ENCODE results near the gene NRDC. TPM values are rescaled to one million over a fixed set of nuclear protein-coding genes. Genes with fewer than 3 reads are reported as not detected.

NRDC gene
- total and polyA plus RNA-seq, 9 of the 15 experiments (the other 6 are each of a cell fraction or from before 2014, with no cell fraction given), result 102 to 371 (median 201) TPM

GRCh38 chr1:51750729-51751128 is 127.8 kb downstream of the NRDC start:
- intact Hi-C loops (cut with micrococcal nuclease), result loop anchor here (2.0 to 5.0 kb wide), 2 partner anchors 16 to 123 kb away; no protein-coding TSS in a partner anchor
- no peak overlapping the region for H3K4me3 ChIP-seq
- H3K4me1 ChIP-seq (replicated peaks in 1 of 2; ENCODE audit: control insufficient read depth in 2 of 2, insufficient read depth in 2 of 2, low read length in 2 of 2), result peaks cover 21 to 34% of the 10 kb centered on the region in 2 experiments; a peak in 3 of 5 replicates
- 100% methylated on average over 1 of the region's 1 CpG for WGBS (ENCODE audit: insufficient coverage, low coverage, missing lambda C conversion rate)
- CTCF ChIA-PET (ENCODE audit: low intra/inter-chr PET ratio), result no interaction called here
- H3K27me3 ChIP-seq (ENCODE audit: control insufficient read depth in 2 of 2, insufficient read depth in 2 of 2, low read length in 2 of 2), result no peaks in the 10 kb centered on the region
- H3K9me1 ChIP-seq (ENCODE audit: control insufficient read depth, insufficient read depth, low read length), result no peaks in the 10 kb centered on the region
- no peaks in the 10 kb centered on the region; the same call in 1 of the 2 replicates for H3K9me3 ChIP-seq (replicated peaks; ENCODE audit: control insufficient read depth, insufficient read depth, low read depth, low read length)
- 0 out of 2 replicates have a peak, but pooled peaks have one; percentile 16 for TF ChIP-seq NFRKB (IDR thresholded peaks at IDR 0.05; ENCODE audit: low read depth)
- no peak for TF ChIP-seq NUFIP1 (IDR thresholded peaks at IDR 0.05; ENCODE audit: partially characterized antibody)
- DNase-seq (ENCODE audit: extremely low read depth in 1 of 4, low spot score in 3 of 4) (no peak), FAIRE-seq (no peak), ATAC-seq (no peak)
- peaks cover 74% of the 10 kb centered on the region for H3K36me3 ChIP-seq (ENCODE audit: control insufficient read depth, insufficient read depth, low read length)
- peak overlapping the region; percentile 72 for H3K27ac ChIP-seq (ENCODE audit: extremely low read depth, low read depth, low read length)
- no peak overlapping the region for H3K9ac ChIP-seq (ENCODE audit: insufficient read depth in 1 of 2, low read depth in 2 of 2, low read length in 2 of 2)
- BruUV-seq (replicated peaks), result no TSS peak
- no peak overlapping the region for H3K4me2 ChIP-seq (ENCODE audit: insufficient read depth, low read length)
- peaks cover 19% of the 10 kb centered on the region for H3K79me2 ChIP-seq (ENCODE audit: control insufficient read depth, insufficient read depth, low read length)
- POLR2A ChIA-PET, result interaction anchor here (1.3 to 6.8 kb wide), 5 partner anchors 11 to 21 kb away, joined by 4 to 44 read pairs (median 24); no protein-coding TSS in a partner anchor
- no peak overlapping the region for H2AFZ ChIP-seq (ENCODE audit: low read depth, low read length)
- H4K20me1 ChIP-seq (replicated peaks; ENCODE audit: control insufficient read depth, insufficient read depth, low read length), result no peaks in the 10 kb centered on the region
- in situ Hi-C loops (cut with MboI), result no loop called here

- peaks cover 21 to 35% of the 10 kb centered on the region in 2 experiments; a peak in 3 of 5 replicates for H3K4me1 ChIP-seq (replicated peaks in 1 of 2; ENCODE audit: control insufficient read depth in 2 of 2, insufficient read depth in 2 of 2, low read length in 2 of 2)
- peaks cover 22% of the 10 kb centered on the region for H3K79me2 ChIP-seq (ENCODE audit: control insufficient read depth, insufficient read depth, low read length)
- WGBS (ENCODE audit: insufficient coverage, low coverage, missing lambda C conversion rate), result 21% methylated on average over 3 of the region's 3 CpGs
- H3K36me3 ChIP-seq (ENCODE audit: control insufficient read depth, insufficient read depth, low read length), result peaks cover 71% of the 10 kb centered on the region
- DNase-seq (ENCODE audit: extremely low read depth in 1 of 4, low spot score in 3 of 4) (peak in 3 of 4 experiments; percentile 32 to 79 (median 55)), ATAC-seq (peak; percentile 70), FAIRE-seq (peak; percentile 55)
- ChIA-PET POLR2A (interaction anchor here (0.7 to 6.8 kb wide), 7 partner anchors 9 to 21 kb away, joined by 3 to 44 read pairs (median 12); no protein-coding TSS in a partner anchor), CTCF (ENCODE audit: low intra/inter-chr PET ratio) (no interaction called here)
- H3K27ac ChIP-seq (ENCODE audit: extremely low read depth, low read depth, low read length), result peak overlapping the region; percentile 63; the same call in 2 of the 3 replicates
- no TSS peak for BruUV-seq (replicated peaks)
- H3K4me2 ChIP-seq (ENCODE audit: insufficient read depth, low read length), result no peak overlapping the region
- no peaks in the 10 kb centered on the region for H3K27me3 ChIP-seq (ENCODE audit: control insufficient read depth in 2 of 2, insufficient read depth in 2 of 2, low read length in 2 of 2)
- H4K20me1 ChIP-seq (replicated peaks; ENCODE audit: control insufficient read depth, insufficient read depth, low read length), result no peaks in the 10 kb centered on the region
- in situ Hi-C loops (cut with MboI), result no loop called here
- no peak overlapping the region for H3K4me3 ChIP-seq
- H3K9me3 ChIP-seq (replicated peaks; ENCODE audit: control insufficient read depth, insufficient read depth, low read depth, low read length), result no peaks in the 10 kb centered on the region; the same call in 1 of the 2 replicates
- peak overlapping the region in 1 of 2 experiments; percentile 22; a peak in 1 of 4 replicates for H3K9ac ChIP-seq (ENCODE audit: insufficient read depth in 1 of 2, low read depth in 2 of 2, low read length in 2 of 2)
- no peaks in the 10 kb centered on the region for H3K9me1 ChIP-seq (ENCODE audit: control insufficient read depth, insufficient read depth, low read length)
- intact Hi-C loops (cut with micrococcal nuclease), result loop anchor here (2.0 to 5.0 kb wide), 2 partner anchors 15 to 123 kb away; no protein-coding TSS in a partner anchor
- H2AFZ ChIP-seq (ENCODE audit: low read depth, low read length), result no peak overlapping the region
- TF ChIP-seq ZNF766 (CRISPR knock-in tag; conservative IDR thresholded peaks at IDR 0.05) (no peak), YY1 (IDR thresholded peaks at IDR 0.05; ENCODE audit: borderline replicate concordance in 1 of 3, control insufficient read depth in 1 of 3, extremely low read depth in 1 of 3, insufficient read depth in 3 of 3, insufficient read length in 1 of 3, insufficient replicate concordance in 2 of 3, low read depth in 1 of 3, low read length in 2 of 3) (peak in 1 of 3 experiments; percentile 34), THAP7 (CRISPR knock-in tag; IDR thresholded peaks at IDR 0.05) (no peak), FOXK2 (conservative IDR thresholded peaks at IDR 0.05 in 1 of 2, IDR thresholded peaks at IDR 0.05 in 1 of 2; ENCODE audit: low read depth in 2 of 2) (no peak), MYNN (IDR thresholded peaks at IDR 0.05) (no peak), MYNN (CRISPR knock-in tag; IDR thresholded peaks at IDR 0.05) (no peak), SMARCA4 (IDR thresholded peaks at IDR 0.05) (peak; percentile 89), MCM3 (IDR thresholded peaks at IDR 0.05) (no peak), ZBTB17 (CRISPR knock-in tag; IDR thresholded peaks at IDR 0.05) (no peak), CCAR2 (IDR thresholded peaks at IDR 0.05; ENCODE audit: low read depth, low read length) (no peak), ZBTB2 (IDR thresholded peaks at IDR 0.05) (0 out of 2 replicates have a peak, but pooled peaks have one; percentile 16), RAD51 (IDR thresholded peaks at IDR 0.05; ENCODE audit: borderline replicate concordance, low read depth) (no peak), ZNF12 (CRISPR knock-in tag; IDR thresholded peaks at IDR 0.05) (no peak)
These were observed 128.3 kb downstream of the NRDC start for GRCh38 chr1:51750218-51750617.
